HG03064 (cell line): ENCODE measurements around the gene FASTKD3.
A peak's percentile ranks its signal among the peaks of the same experiment; 100 is the strongest.
"Not testable (repeated sequence)": the region's sequence is repeated elsewhere in the genome, so short reads cannot be mapped to it uniquely, and the experiment has no call there.

ENCODE experiments used
- ATAC-seq: cut with Tn5 transposase; IDR thresholded peaks from one replicate; pipeline ENCODE4 v1.9.1; 2021; ENCODE audit warnings: low read depth; ENCODE audit not compliant: unreplicated experiment

The FASTKD3 gene

GRCh38 chr5:7868773-7869473 is at the start of gene FASTKD3, which contains the start of gene MTRR:
TSS of gene FASTKD3 (minus strand) at chr5:7869031. CDS start at chr5:7868083, 948 bp downstream.
TSS of gene MTRR (plus strand) at chr5:7869148. CDS start at chr5:7870795, 1,647 bp downstream.
- ATAC-seq, result peak; percentile 97

- ATAC-seq, result no peak
Observed at GRCh38 chr5:7917130-7918123, 48.6 kb upstream of the FASTKD3 start.

GRCh38 chr5:7916171-7916804 is 47.5 kb upstream of the FASTKD3 start:
- no peak for ATAC-seq

- not testable (repeated sequence) for ATAC-seq
Observed at GRCh38 chr5:7911429-7911771, 42.6 kb upstream of the FASTKD3 start.

- ATAC-seq, result peak; percentile 60
Observed at GRCh38 chr5:7910738-7911428, 42.1 kb upstream of the FASTKD3 start.

GRCh38 chr5:7908317-7908716 is 39.5 kb upstream of the FASTKD3 start:
- no peak for ATAC-seq

- ATAC-seq, result no peak
Observed at GRCh38 chr5:7907612-7908011, 38.8 kb upstream of the FASTKD3 start.

GRCh38 chr5:7904170-7904569 is 35.3 kb upstream of the FASTKD3 start:
- ATAC-seq, result no peak

- no peak for ATAC-seq
Observed at GRCh38 chr5:7902666-7903625, 34.1 kb upstream of the FASTKD3 start.

GRCh38 chr5:7902201-7902600 is 33.4 kb upstream of the FASTKD3 start:
- no peak for ATAC-seq

GRCh38 chr5:7897014-7897600 is 28.3 kb upstream of the FASTKD3 start:
- ATAC-seq, result no peak

- ATAC-seq, result peak; percentile 97
Observed at GRCh38 chr5:7894860-7895259, 26.0 kb upstream of the FASTKD3 start.

- ATAC-seq, result peak; percentile 14
Observed at GRCh38 chr5:7894439-7894838, 25.6 kb upstream of the FASTKD3 start.

GRCh38 chr5:7888901-7889300 is 20.1 kb upstream of the FASTKD3 start:
- no peak for ATAC-seq

- no peak for ATAC-seq
Observed at GRCh38 chr5:7886849-7887475, 18.1 kb upstream of the FASTKD3 start.

- ATAC-seq, result no peak
Observed at GRCh38 chr5:7884491-7885267, 15.8 kb upstream of the FASTKD3 start.

GRCh38 chr5:7882926-7883325 is 14.1 kb upstream of the FASTKD3 start:
- no peak for ATAC-seq

- ATAC-seq, result no peak
Observed at GRCh38 chr5:7881816-7882215, 13.0 kb upstream of the FASTKD3 start.
